Measurements from ENCODE around the gene DPPA4.

- TF ChIP-seq, protein P1, sequence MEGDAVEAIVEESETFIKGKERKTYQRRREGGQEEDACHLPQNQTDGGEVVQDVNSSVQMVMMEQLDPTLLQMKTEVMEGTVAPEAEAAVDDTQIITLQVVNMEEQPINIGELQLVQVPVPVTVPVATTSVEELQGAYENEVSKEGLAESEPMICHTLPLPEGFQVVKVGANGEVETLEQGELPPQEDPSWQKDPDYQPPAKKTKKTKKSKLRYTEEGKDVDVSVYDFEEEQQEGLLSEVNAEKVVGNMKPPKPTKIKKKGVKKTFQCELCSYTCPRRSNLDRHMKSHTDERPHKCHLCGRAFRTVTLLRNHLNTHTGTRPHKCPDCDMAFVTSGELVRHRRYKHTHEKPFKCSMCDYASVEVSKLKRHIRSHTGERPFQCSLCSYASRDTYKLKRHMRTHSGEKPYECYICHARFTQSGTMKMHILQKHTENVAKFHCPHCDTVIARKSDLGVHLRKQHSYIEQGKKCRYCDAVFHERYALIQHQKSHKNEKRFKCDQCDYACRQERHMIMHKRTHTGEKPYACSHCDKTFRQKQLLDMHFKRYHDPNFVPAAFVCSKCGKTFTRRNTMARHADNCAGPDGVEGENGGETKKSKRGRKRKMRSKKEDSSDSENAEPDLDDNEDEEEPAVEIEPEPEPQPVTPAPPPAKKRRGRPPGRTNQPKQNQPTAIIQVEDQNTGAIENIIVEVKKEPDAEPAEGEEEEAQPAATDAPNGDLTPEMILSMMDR (IDR thresholded peaks at IDR 0.05; ENCODE audit: insufficient read depth, low read length, poor library complexity, severe bottlenecking) = no peak
- TF ChIP-seq EZH2phosphoT487 (conservative IDR thresholded peaks at IDR 0.05; ENCODE audit: low read length) = no peak
Measured at GRCh38 chr3:109325109-109325508, 12.2 kb downstream of the DPPA4 start.
